ENCODE measurements around the gene SCN9A.

SCN9A gene

DNA sequence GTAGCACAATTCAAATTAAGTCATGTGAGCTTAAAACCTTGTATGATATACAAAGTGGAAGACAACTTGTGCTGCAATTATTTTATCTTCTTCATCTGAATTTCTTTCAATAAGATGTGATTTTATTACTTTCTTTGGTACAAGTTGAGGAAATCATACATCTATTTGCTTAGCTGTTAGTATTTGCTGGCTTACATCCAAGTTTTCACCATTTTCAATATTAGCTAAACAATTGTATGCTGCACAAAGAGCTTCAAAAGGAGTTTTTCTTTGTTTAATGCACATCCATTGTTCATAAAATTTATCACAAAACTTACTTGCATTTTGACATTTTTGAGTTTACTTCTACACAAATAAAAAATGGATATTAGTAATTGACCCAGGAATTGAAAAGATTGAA lies 40.9 kb downstream of the SCN9A start:
- Histone ChIP-seq H3K4me1 (ENCODE audit: control insufficient read depth, low read length) (no peaks in the 10 kb centered on the region), H3K4me3 (ENCODE audit: low read length) (no peak overlapping the region), H4K20me1 (ENCODE audit: control insufficient read depth, insufficient read depth, low read depth, low read length) (no peaks in the 10 kb centered on the region), H3K36me3 (ENCODE audit: control insufficient read depth, low read length) (no peaks in the 10 kb centered on the region), H3K27me3 (ENCODE audit: control insufficient read depth, low read length) (no peaks in the 10 kb centered on the region), H3K9me2 (replicated peaks; ENCODE audit: control insufficient read depth, low read length) (no peaks in the 10 kb centered on the region), H3K4me2 (ENCODE audit: low read length) (no peak overlapping the region), H3F3A (ENCODE audit: control insufficient read depth, insufficient read depth) (no peaks in the 10 kb centered on the region), H3K79me2 (ENCODE audit: control insufficient read depth, low read length) (no peaks in the 10 kb centered on the region), H3K9me3 (ENCODE audit: control insufficient read depth, insufficient read depth, low read length) (no peaks in the 10 kb centered on the region), H3K27ac (ENCODE audit: low read depth, low read length) (no peak overlapping the region)
- TF ChIP-seq, protein P1, sequence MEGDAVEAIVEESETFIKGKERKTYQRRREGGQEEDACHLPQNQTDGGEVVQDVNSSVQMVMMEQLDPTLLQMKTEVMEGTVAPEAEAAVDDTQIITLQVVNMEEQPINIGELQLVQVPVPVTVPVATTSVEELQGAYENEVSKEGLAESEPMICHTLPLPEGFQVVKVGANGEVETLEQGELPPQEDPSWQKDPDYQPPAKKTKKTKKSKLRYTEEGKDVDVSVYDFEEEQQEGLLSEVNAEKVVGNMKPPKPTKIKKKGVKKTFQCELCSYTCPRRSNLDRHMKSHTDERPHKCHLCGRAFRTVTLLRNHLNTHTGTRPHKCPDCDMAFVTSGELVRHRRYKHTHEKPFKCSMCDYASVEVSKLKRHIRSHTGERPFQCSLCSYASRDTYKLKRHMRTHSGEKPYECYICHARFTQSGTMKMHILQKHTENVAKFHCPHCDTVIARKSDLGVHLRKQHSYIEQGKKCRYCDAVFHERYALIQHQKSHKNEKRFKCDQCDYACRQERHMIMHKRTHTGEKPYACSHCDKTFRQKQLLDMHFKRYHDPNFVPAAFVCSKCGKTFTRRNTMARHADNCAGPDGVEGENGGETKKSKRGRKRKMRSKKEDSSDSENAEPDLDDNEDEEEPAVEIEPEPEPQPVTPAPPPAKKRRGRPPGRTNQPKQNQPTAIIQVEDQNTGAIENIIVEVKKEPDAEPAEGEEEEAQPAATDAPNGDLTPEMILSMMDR (IDR thresholded peaks at IDR 0.05; ENCODE audit: low read depth, low read length, poor library complexity, severe bottlenecking), result no peak
- no peak for TF ChIP-seq EZH2phosphoT487 (IDR thresholded peaks at IDR 0.05; ENCODE audit: borderline replicate concordance, low read length)

DNA sequence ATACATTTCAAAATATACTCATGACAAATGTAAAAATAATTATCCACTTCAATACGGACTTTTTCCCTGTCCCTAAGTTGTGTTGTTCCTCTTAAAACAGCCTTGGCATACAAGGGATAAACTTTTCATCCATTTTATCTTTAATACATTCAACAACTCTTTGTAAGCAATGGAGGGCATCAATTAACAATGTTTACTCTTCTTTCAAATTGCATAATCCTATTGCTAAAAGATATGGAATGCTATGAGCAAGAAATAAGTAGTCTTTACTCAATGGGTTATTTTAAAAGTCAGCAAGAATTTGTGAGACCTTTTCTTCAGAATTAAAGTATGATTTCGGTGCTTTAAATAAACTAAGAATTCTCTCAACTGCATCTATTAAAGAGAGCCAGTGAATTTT lies 41.9 kb downstream of the SCN9A start:
- Histone ChIP-seq H3K9me2 (replicated peaks; ENCODE audit: control insufficient read depth, low read length) (no peaks in the 10 kb centered on the region), H3K9me3 (ENCODE audit: control insufficient read depth, insufficient read depth, low read length) (no peaks in the 10 kb centered on the region), H3K79me2 (ENCODE audit: control insufficient read depth, low read length) (no peaks in the 10 kb centered on the region), H3K36me3 (ENCODE audit: control insufficient read depth, low read length) (no peaks in the 10 kb centered on the region), H3K4me2 (ENCODE audit: low read length) (no peak overlapping the region), H3K27ac (ENCODE audit: low read depth, low read length) (no peak overlapping the region), H3K27me3 (ENCODE audit: control insufficient read depth, low read length) (no peaks in the 10 kb centered on the region), H3K4me3 (ENCODE audit: low read length) (no peak overlapping the region), H3K4me1 (ENCODE audit: control insufficient read depth, low read length) (no peaks in the 10 kb centered on the region), H4K20me1 (ENCODE audit: control insufficient read depth, insufficient read depth, low read depth, low read length) (no peaks in the 10 kb centered on the region), H3F3A (ENCODE audit: control insufficient read depth, insufficient read depth) (no peaks in the 10 kb centered on the region)
- TF ChIP-seq, protein P1 (IDR thresholded peaks at IDR 0.05; ENCODE audit: low read depth, low read length, poor library complexity, severe bottlenecking), result no peak
- no peak for TF ChIP-seq EZH2phosphoT487 (IDR thresholded peaks at IDR 0.05; ENCODE audit: borderline replicate concordance, low read length)

DNA sequence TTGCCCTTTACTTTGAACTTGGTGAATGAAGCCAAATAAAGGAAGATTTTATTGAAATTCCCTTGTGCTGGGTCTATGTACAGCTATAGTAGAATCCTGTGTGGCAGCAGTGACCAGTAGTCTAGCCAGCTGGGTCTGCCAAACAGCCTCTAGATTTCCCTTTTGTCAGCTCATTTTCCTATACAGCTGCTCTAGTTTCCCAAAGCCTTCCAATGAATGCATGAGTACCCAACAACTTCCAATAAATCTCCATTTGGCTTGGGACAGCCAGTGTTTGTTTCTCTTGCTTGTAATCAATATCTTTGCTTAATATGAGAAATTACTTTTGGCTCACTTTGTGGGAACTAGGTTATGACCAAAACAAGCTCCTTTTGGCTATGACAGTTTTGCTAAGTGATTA lies 43.6 kb downstream of the SCN9A start:
- Histone ChIP-seq H4K20me1 (ENCODE audit: control insufficient read depth, insufficient read depth, low read depth, low read length) (no peaks in the 10 kb centered on the region), H3K4me1 (ENCODE audit: control insufficient read depth, low read length) (no peaks in the 10 kb centered on the region), H3K9me3 (ENCODE audit: control insufficient read depth, insufficient read depth, low read length) (no peaks in the 10 kb centered on the region), H3K4me3 (ENCODE audit: low read length) (no peak overlapping the region), H3K4me2 (ENCODE audit: low read length) (no peak overlapping the region), H3K9me2 (replicated peaks; ENCODE audit: control insufficient read depth, low read length) (no peaks in the 10 kb centered on the region), H3K79me2 (ENCODE audit: control insufficient read depth, low read length) (no peaks in the 10 kb centered on the region), H3F3A (ENCODE audit: control insufficient read depth, insufficient read depth) (no peaks in the 10 kb centered on the region), H3K27me3 (ENCODE audit: control insufficient read depth, low read length) (no peaks in the 10 kb centered on the region), H3K27ac (ENCODE audit: low read depth, low read length) (no peak overlapping the region), H3K36me3 (ENCODE audit: control insufficient read depth, low read length) (no peaks in the 10 kb centered on the region)
- no peak for TF ChIP-seq EZH2phosphoT487 (IDR thresholded peaks at IDR 0.05; ENCODE audit: borderline replicate concordance, low read length)
- TF ChIP-seq, protein P1 (IDR thresholded peaks at IDR 0.05; ENCODE audit: low read depth, low read length, poor library complexity, severe bottlenecking), result no peak

DNA sequence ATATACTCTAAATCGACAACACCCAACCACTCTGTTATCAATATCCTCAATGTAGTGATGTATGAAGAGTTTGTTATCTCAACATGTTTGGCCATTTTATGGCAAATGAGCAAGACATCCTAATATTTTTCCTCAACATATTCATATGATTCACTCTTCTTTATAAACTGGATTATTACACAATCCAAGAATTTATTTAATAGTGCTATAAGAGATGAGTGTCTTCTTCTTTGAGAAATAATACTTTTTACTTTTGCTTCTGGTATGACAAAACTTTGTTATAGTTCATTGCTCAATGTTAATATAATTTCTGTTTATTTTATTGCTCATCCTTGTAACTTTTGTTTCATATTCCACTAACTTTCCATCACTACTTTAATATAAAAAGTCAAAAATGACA lies 44.3 kb downstream of the SCN9A start:
- no peaks in the 10 kb centered on the region for H3K9me2 ChIP-seq (replicated peaks; ENCODE audit: control insufficient read depth, low read length)
- H3K4me3 ChIP-seq (ENCODE audit: low read length), result no peak overlapping the region
- H3K27me3 ChIP-seq (ENCODE audit: control insufficient read depth, low read length), result no peaks in the 10 kb centered on the region
- H3K4me2 ChIP-seq (ENCODE audit: low read length), result no peak overlapping the region
- no peaks in the 10 kb centered on the region for H3K79me2 ChIP-seq (ENCODE audit: control insufficient read depth, low read length)
- no peaks in the 10 kb centered on the region for H3K4me1 ChIP-seq (ENCODE audit: control insufficient read depth, low read length)
- no peak overlapping the region for H3K27ac ChIP-seq (ENCODE audit: low read depth, low read length)
- TF ChIP-seq EZH2phosphoT487 (IDR thresholded peaks at IDR 0.05; ENCODE audit: borderline replicate concordance, low read length), result no peak
- TF ChIP-seq, protein P1 (IDR thresholded peaks at IDR 0.05; ENCODE audit: low read depth, low read length, poor library complexity, severe bottlenecking), result no peak
- no peaks in the 10 kb centered on the region for H4K20me1 ChIP-seq (ENCODE audit: control insufficient read depth, insufficient read depth, low read depth, low read length)
- no peaks in the 10 kb centered on the region for H3K9me3 ChIP-seq (ENCODE audit: control insufficient read depth, insufficient read depth, low read length)
- no peaks in the 10 kb centered on the region for H3K36me3 ChIP-seq (ENCODE audit: control insufficient read depth, low read length)
- H3F3A ChIP-seq (ENCODE audit: control insufficient read depth, insufficient read depth), result no peaks in the 10 kb centered on the region
